Skeletal muscle tissue (tissue), 4 donors: Measurements from ENCODE around the gene NUP58. TPM values are rescaled to one million over a fixed set of nuclear protein-coding genes. Genes with fewer than 3 reads are reported as not detected.

Experiments used
- H3K27ac ChIP-seq: one replicate; pipeline ENCODE4 v1.7.0; 2013; ENCODE audit warnings: mild to moderate bottlenecking, low read depth, low read length, inconsistent platforms
- H3K27me3 ChIP-seq, 3 donors: one replicate each; pipeline ENCODE4 v1.7.0; 2013; ENCODE audit warnings: low read length in 3 of 3; ENCODE audit not compliant: control insufficient read depth in 3 of 3, insufficient read depth in 3 of 3
- H3K36me3 ChIP-seq, 3 donors: one replicate each; pipeline ENCODE4 v1.7.0; 2013; ENCODE audit warnings: low read length in 3 of 3; ENCODE audit not compliant: control insufficient read depth in 3 of 3, insufficient read depth in 3 of 3
- H3K4me1 ChIP-seq, 3 donors: one replicate each; pipeline ENCODE4 v1.7.0; 2013; ENCODE audit warnings: low read length in 3 of 3, mild to moderate bottlenecking in 3 of 3; ENCODE audit not compliant: control insufficient read depth in 3 of 3, insufficient read depth in 3 of 3
- H3K4me3 ChIP-seq, 3 donors: one replicate each; pipeline ENCODE4 v1.7.0; 2013; ENCODE audit warnings: low read length in 3 of 3
- H3K9ac ChIP-seq, 3 donors: one replicate each; pipeline ENCODE4 v1.7.0; 2013; ENCODE audit warnings: low read length in 3 of 3, mild to moderate bottlenecking in 3 of 3, moderate library complexity in 2 of 3, low read depth in 1 of 3
- H3K9me3 ChIP-seq, 3 donors: one replicate each; pipeline ENCODE4 v1.7.0; 2013; ENCODE audit warnings: low read length in 3 of 3; ENCODE audit not compliant: control insufficient read depth in 3 of 3
- total RNA-seq: library from RNA; depleted of rRNA; stranded (reverse); fragments of >200 nt; gene quantifications from one replicate; pipeline ENCODE4 v1.2.3, GENCODE V29; 2014
- donor health status: Osteomylitis.

The NUP58 gene
- total RNA-seq, 1 donor from 2014 or later: 45.4 TPM

DNA sequence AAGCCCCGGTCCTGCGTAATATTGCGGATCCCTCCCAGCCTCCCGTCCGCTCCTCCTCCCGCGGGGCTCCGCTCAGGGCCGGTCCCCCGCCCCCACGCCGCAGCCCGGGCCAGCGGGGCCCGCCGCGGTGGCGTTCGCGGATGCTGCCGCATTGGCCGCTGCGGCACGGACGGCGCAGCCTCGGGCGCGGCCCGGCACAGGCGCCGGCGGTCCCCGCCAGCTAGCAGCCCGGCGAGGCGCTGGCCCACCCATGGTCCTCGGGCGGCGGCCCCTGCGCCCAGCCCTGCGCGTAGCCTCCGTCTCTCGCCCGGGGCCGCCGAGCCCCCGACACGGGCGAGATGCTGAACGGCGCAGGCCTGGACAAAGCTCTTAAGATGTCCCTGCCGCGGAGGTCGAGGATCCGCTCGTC, 70.5 kb downstream of the NUP58 start, which contains the start of gene ATP8A2:
Gene ATP8A2 (plus strand): TSS at position 100 of the 409 bp plus-strand sequence. CDS start 239 bp downstream, at position 339.
- no peak within 1 kb of the TSS for H3K9ac ChIP-seq
- no peak within 1 kb of the TSS for H3K27ac ChIP-seq
- H3K36me3 ChIP-seq: no peaks in the 10 kb centered on the region
- H3K4me1 ChIP-seq: no peaks in the 10 kb centered on the region
- peaks cover 40 to 50% (median 48%) of the 10 kb centered on the region in 3 donors for H3K27me3 ChIP-seq
- no peaks in the 10 kb centered on the region for H3K9me3 ChIP-seq
- H3K4me3 ChIP-seq: no peak within 1 kb of the TSS

DNA sequence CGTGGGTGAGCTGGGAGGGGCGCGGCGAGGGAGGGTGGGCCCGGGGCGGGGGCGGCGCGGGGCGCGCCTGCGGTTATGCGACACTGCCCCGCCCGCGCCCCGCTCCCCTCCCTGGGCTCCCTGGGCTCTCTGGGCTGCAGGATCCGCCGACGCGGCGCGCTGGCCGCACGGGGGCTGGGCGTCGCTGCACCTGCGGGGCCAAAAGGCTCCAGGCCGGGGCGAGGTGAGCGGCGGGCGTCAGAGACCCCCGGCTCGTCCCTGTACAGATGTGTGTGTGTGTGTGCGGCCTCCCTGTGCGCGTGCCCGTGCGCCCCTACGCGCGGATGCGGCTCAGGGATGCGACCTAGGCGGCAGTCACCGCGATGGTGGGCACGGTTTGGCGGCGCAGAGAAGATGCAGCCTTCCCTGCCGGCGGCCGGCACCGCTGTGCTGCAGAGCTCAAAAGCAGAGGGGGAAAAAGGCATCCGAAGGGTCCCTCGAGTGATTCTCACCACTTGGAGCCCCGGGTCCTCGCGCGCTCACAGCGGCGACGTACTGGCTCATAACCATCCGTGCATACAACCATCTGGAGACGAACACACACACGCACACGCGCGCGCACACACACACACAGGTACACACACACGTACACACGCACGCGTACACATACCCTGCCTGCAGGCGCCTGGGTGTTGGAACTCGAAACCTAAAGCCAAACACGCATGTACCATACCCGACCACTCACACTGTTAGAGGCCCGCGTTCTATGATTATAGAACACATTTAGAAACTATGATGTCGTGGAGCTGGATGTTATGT, 71.1 kb downstream of the NUP58 start:
- Histone ChIP-seq H3K27me3 (peaks cover 37 to 50% (median 48%) of the 10 kb centered on the region in 3 donors), H3K27ac (no peak overlapping the region), H3K9me3 (no peaks in the 10 kb centered on the region), H3K4me3 (no peak overlapping the region), H3K4me1 (no peaks in the 10 kb centered on the region), H3K36me3 (no peaks in the 10 kb centered on the region), H3K9ac (no peak overlapping the region)

DNA sequence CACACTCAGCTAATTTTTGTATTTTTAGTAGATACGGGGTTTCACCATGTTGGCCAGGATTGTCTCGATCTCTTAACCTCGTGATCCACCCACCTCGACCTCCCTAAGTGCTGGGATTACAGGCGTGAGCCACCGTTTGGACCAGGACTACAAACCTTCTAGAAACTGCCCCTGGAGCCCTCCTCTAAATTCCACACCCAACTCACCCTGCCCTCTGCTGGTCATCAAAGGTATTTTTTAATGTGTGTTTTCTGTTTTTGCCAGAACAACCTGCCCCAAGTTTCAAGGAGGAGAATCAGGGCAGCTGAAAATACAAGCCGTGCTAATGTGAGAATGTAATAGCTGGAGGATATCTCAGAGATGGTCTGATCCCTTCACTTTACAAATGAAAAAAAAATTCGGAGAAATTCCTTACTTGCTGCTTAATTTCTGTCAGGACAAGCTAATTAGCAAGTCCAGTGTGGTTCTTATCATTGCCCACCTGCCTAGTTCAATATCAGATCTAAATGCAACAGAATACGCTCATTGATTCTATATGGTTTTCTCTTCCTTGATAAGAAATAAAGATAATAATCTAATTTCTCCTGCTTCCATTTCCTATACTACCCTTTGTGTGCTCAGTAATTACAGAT, 74.4 kb downstream of the NUP58 start:
- H3K9me3 ChIP-seq: no peaks in the 10 kb centered on the region

DNA sequence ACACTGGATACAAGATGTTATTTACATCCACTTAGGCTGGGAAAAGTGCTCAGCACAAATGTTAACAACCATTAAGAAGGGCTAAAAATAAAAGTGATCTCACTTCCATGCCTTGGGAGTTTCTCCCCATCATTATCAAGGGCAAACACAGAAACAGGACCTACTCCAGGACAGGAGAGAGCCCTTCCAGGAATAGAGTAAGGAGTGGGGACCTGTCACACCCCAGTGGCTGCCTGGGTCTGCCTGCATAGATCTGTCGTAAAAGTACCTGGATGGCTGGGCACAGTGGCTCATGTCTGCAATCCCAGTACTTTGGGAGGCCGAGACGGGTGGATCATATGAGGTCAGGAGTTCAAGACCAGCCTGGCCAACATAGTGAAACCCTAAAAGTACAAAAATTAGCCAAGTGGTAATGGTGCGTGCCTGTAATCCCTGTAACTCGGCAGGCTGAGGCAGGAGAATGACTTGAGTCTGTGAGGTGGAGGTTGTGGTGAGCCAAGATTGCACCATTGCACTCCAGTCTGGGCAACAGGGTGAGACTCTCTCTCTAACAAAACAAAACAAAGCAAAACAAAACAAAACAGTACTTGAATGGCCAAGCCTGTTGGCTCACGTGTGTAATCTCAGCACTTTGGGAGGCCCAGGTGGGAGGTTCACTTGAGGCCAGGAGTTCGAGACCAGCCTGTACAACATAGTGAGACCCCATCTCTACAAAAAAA, 76.0 kb downstream of the NUP58 start:
- Histone ChIP-seq H3K9me3 (no peaks in the 10 kb centered on the region), H3K36me3 (no peaks in the 10 kb centered on the region), H3K9ac (no peak overlapping the region), H3K4me1 (no peaks in the 10 kb centered on the region), H3K27ac (no peak overlapping the region), H3K27me3 (peaks cover 24 to 30% (median 29%) of the 10 kb centered on the region in 3 donors), H3K4me3 (no peak overlapping the region)

More for the DNA sequence above, 74.4 kb downstream of the NUP58 start:
- H3K9ac ChIP-seq: no peak overlapping the region
- H3K4me1 ChIP-seq: no peaks in the 10 kb centered on the region
- no peak overlapping the region for H3K27ac ChIP-seq
- no peaks in the 10 kb centered on the region for H3K36me3 ChIP-seq
- H3K4me3 ChIP-seq: no peak overlapping the region
- peaks cover 32 to 45% (median 38%) of the 10 kb centered on the region in 3 donors for H3K27me3 ChIP-seq

DNA sequence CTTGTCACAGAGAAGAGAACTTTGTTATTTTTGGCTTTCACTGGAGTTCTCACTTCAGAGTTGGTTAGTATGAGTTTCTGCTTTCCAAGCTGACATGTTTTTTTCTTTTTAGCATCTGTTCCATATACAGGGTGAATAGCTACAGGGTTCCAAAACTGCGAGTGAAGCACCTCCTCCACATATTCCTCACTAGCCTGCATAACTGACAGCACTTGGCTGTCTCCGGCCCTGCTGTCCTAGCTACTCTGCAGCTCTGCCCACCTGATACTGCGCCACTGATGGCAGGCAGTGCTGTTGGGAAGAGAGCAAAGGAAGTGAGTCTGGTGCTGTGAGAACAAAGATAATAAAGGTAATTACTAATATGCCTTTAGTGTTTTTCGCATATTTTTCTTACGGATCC, 77.1 kb downstream of the NUP58 start:
- Histone ChIP-seq H3K4me3 (no peak overlapping the region), H3K27ac (no peak overlapping the region), H3K36me3 (no peaks in the 10 kb centered on the region), H3K9me3 (no peaks in the 10 kb centered on the region), H3K4me1 (no peaks in the 10 kb centered on the region), H3K27me3 (peaks cover 13 to 19% (median 17%) of the 10 kb centered on the region in 3 donors), H3K9ac (no peak overlapping the region)

DNA sequence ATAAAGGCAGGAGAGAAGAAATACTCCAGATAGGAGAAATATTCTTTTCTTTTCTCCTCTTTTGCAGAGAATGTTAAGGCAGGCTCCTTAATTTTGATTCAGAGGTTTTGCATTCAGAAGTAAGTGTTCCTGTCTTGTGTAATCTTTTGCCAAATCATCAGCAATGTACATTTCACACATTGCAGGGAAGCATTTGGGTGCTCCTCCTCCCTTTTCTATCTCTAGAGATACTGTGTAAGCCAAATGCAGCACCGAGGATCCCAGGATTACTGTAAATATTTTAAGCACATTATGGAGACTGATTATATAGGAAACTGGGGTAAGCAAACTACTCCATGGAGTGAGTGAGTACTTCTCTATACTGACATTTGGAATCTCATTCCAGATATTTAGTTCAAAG, 77.6 kb downstream of the NUP58 start:
- Histone ChIP-seq H3K4me1 (no peaks in the 10 kb centered on the region), H3K9me3 (no peaks in the 10 kb centered on the region), H3K36me3 (no peaks in the 10 kb centered on the region), H3K4me3 (no peak overlapping the region), H3K27me3 (peaks cover 9 to 14% (median 13%) of the 10 kb centered on the region in 3 donors), H3K27ac (no peak overlapping the region), H3K9ac (no peak overlapping the region)

DNA sequence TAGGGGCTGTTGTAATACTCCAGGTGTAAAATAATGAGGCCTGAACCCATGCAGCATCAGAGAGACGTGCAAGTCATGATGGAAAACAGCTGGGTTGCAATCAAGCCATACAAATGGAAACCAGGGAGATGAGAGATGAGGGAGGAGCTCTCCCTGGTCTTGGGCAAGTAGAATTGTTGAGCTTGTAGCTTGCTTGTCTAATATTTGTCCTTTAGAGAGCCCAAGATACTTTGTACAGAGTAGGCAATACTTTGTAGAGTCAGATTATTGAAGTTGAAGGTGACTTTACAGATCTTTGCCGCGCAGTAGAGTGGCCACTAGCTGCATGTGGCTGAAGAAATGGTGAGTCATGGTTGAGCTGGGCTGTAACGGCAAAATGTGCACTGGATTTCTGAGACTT, 78.7 kb downstream of the NUP58 start:
- Histone ChIP-seq H3K4me1 (no peaks in the 10 kb centered on the region), H3K4me3 (no peak overlapping the region), H3K9me3 (no peaks in the 10 kb centered on the region), H3K9ac (no peak overlapping the region), H3K36me3 (no peaks in the 10 kb centered on the region), H3K27ac (no peak overlapping the region), H3K27me3 (peaks cover 3 to 7% (median 3%) of the 10 kb centered on the region in 3 donors)

DNA sequence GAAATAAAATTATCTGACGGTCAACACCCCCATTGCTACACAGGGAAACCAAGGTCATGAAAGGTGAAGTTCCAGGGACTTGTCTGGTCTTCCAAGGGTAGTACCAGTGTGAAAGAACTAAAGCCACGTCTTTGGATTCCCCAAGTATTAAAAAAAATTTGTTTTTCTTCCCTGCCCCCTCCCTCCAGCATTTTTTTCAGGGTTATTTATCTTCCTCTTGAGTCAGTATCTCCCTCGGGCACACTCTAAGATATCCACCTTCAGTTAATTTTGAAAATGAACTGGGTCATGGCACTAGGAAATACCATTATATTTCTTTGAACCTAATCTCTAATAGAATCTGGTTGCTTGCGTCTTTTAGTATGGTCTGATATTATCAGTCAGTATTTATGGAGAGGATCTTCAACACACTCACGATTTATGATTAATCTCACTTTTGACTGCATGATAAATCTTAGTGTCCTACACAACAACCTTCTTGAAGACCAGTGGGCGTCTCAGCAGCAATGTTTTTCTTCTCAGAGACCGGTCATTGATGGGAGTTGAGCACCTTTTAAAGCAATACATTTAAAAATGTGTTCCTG, 79.4 kb downstream of the NUP58 start:
- no peaks in the 10 kb centered on the region for H3K36me3 ChIP-seq
- no peaks in the 10 kb centered on the region for H3K4me1 ChIP-seq
- H3K4me3 ChIP-seq: no peak overlapping the region
- H3K9ac ChIP-seq: no peak overlapping the region
- H3K27me3 ChIP-seq: peaks cover 0 to 6% (median 0%) of the 10 kb centered on the region in 3 donors
- H3K9me3 ChIP-seq: no peaks in the 10 kb centered on the region
- H3K27ac ChIP-seq: no peak overlapping the region

DNA sequence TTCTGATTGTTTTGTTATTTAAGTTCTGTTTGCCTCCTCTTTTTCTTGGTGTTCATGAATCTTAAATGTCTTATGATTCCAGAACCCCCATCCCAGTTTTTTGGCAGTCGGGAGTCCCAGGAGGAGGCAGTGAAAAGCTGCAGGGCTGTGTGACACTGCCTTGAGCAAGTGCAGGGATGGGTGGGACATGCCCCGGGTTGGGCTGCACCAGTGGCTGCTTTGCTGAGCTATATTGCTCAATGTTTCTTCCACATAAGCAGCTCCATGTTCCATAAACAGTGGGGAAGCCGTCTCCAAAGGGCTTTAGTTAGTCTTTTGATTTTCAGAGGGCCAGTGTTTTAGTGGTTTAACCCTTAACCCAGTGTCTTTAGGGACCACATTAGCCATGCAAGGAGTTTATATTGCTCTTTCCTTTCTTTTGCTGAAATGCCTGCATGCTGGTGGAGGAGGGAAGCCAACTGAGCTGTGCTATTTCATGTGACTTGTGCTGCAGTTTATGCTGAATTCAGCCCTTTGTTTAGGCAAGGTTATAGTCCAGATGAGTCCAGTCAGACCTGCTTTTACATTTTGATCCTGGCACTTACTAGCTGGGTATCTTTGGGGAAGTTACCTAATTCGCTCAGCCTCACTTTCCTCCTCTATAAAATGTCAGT, 83.5 kb downstream of the NUP58 start:
- peaks cover 0 to 9% (median 0%) of the 10 kb centered on the region in 3 donors for H3K27me3 ChIP-seq
- H3K27ac ChIP-seq: no peak overlapping the region
- H3K36me3 ChIP-seq: no peaks in the 10 kb centered on the region
- H3K4me3 ChIP-seq: no peak overlapping the region
- H3K9me3 ChIP-seq: no peaks in the 10 kb centered on the region
- no peak overlapping the region for H3K9ac ChIP-seq
- no peaks in the 10 kb centered on the region for H3K4me1 ChIP-seq
